ENCODE data around the gene ASRGL1.

Gene ASRGL1

GRCh38 chr11:62437616-62438015 lies 100.4 kb downstream of the ASRGL1 start:
- Histone ChIP-seq H3K4me3 (ENCODE audit: insufficient read depth, low read length, poor library complexity, severe bottlenecking) (no peak overlapping the region), H3F3A (ENCODE audit: insufficient read depth) (no peaks in the 10 kb centered on the region), H3K9me3 (ENCODE audit: insufficient read depth, low read length) (no peaks in the 10 kb centered on the region), H3K27ac (ENCODE audit: low read depth, low read length) (no peak overlapping the region), H3K36me3 (ENCODE audit: low read length) (no peaks in the 10 kb centered on the region), H3K79me2 (ENCODE audit: insufficient read depth, low read length) (no peaks in the 10 kb centered on the region), H3K4me2 (ENCODE audit: low read depth, low read length, poor library complexity, severe bottlenecking) (no peak overlapping the region), H2AFZ (ENCODE audit: low read depth, low read length, severe bottlenecking) (no peak overlapping the region), H3K9me2 (replicated peaks; ENCODE audit: insufficient read depth, low read length) (no peaks in the 10 kb centered on the region), H4K20me1 (ENCODE audit: low read depth, low read length) (no peaks in the 10 kb centered on the region), H3K9ac (ENCODE audit: low read length) (no peak overlapping the region), H3K27me3 (ENCODE audit: low read length) (no peaks in the 10 kb centered on the region)
- TF ChIP-seq EZH2phosphoT487 (conservative IDR thresholded peaks at IDR 0.05; ENCODE audit: low read length) (no peak), CTCF (IDR thresholded peaks at IDR 0.05; ENCODE audit: insufficient read depth, low read length, poor library complexity, severe bottlenecking) (no peak)

- H3K36me3 ChIP-seq (ENCODE audit: low read length): no peaks in the 10 kb centered on the region
- TF ChIP-seq EZH2phosphoT487 (conservative IDR thresholded peaks at IDR 0.05; ENCODE audit: low read length) (no peak), CTCF (IDR thresholded peaks at IDR 0.05; ENCODE audit: insufficient read depth, low read length, poor library complexity, severe bottlenecking) (no peak)
- no peak overlapping the region for H2AFZ ChIP-seq (ENCODE audit: low read depth, low read length, severe bottlenecking)
These were observed 101.4 kb downstream of the ASRGL1 start for GRCh38 chr11:62438641-62439040.

GRCh38 chr11:62439785-62440602 lies 102.7 kb downstream of the ASRGL1 start:
- H3K36me3 ChIP-seq (ENCODE audit: low read length): no peaks in the 10 kb centered on the region
- no peaks in the 10 kb centered on the region for H3K79me2 ChIP-seq (ENCODE audit: insufficient read depth, low read length)
- no peaks in the 10 kb centered on the region for H3F3A ChIP-seq (ENCODE audit: insufficient read depth)
- H3K9me2 ChIP-seq (replicated peaks; ENCODE audit: insufficient read depth, low read length): no peaks in the 10 kb centered on the region
- H3K9me3 ChIP-seq (ENCODE audit: insufficient read depth, low read length): no peaks in the 10 kb centered on the region
- TF ChIP-seq CTCF (IDR thresholded peaks at IDR 0.05; ENCODE audit: insufficient read depth, low read length, poor library complexity, severe bottlenecking) (no peak), EZH2phosphoT487 (conservative IDR thresholded peaks at IDR 0.05; ENCODE audit: low read length) (no peak)
- no peak overlapping the region for H3K27ac ChIP-seq (ENCODE audit: low read depth, low read length)
- H2AFZ ChIP-seq (ENCODE audit: low read depth, low read length, severe bottlenecking): no peak overlapping the region
- H3K4me3 ChIP-seq (ENCODE audit: insufficient read depth, low read length, poor library complexity, severe bottlenecking): no peak overlapping the region
- H3K9ac ChIP-seq (ENCODE audit: low read length): no peak overlapping the region
- no peaks in the 10 kb centered on the region for H4K20me1 ChIP-seq (ENCODE audit: low read depth, low read length)
- H3K27me3 ChIP-seq (ENCODE audit: low read length): no peaks in the 10 kb centered on the region
- no peak overlapping the region for H3K4me2 ChIP-seq (ENCODE audit: low read depth, low read length, poor library complexity, severe bottlenecking)

More at GRCh38 chr11:62438641-62439040, 101.4 kb downstream of the ASRGL1 start:
- Histone ChIP-seq H3K4me3 (ENCODE audit: insufficient read depth, low read length, poor library complexity, severe bottlenecking) (no peak overlapping the region), H4K20me1 (ENCODE audit: low read depth, low read length) (no peaks in the 10 kb centered on the region), H3K9me2 (replicated peaks; ENCODE audit: insufficient read depth, low read length) (no peaks in the 10 kb centered on the region), H3K79me2 (ENCODE audit: insufficient read depth, low read length) (no peaks in the 10 kb centered on the region), H3F3A (ENCODE audit: insufficient read depth) (no peaks in the 10 kb centered on the region), H3K9me3 (ENCODE audit: insufficient read depth, low read length) (no peaks in the 10 kb centered on the region), H3K27ac (ENCODE audit: low read depth, low read length) (no peak overlapping the region), H3K4me2 (ENCODE audit: low read depth, low read length, poor library complexity, severe bottlenecking) (no peak overlapping the region), H3K27me3 (ENCODE audit: low read length) (no peaks in the 10 kb centered on the region), H3K9ac (ENCODE audit: low read length) (no peak overlapping the region)

All from SU-DHL-6 (cell line).